IMR-90 (cell line): ENCODE data around the gene POU6F1. TPM values are rescaled to one million over a fixed set of nuclear protein-coding genes. Genes with fewer than 3 reads are reported as not detected.

Experiments used
- ATAC-seq: fragments of 200-7000 bp; cut with Tn5 transposase; 2 replicates; pipeline ENCODE4 v1.9.1; 2020; ENCODE audit warnings: low read depth, mild to moderate bottlenecking, moderate library complexity
- BruUV-seq: library from RNA; stranded (reverse); fragments of 400-500 nt; replicated peaks from 2 replicates; lab custom pipeline; 2021; lab: Mats Ljungman, UMichigan
- CTCF ChIA-PET: fragments of 300-600 bp; formaldehyde crosslinking; extraction: SDS; loops from one replicate; lab custom pipeline; 2021; ENCODE audit warnings: antibody characterized with exemption; lab: Yijun Ruan, JAX
- POLR2A ChIA-PET: fragments of 300-600 bp; sonication (Branson Sonifier 250); formaldehyde crosslinking; loops from one replicate; lab custom pipeline; 2022; ENCODE audit warnings: antibody characterized with exemption; ENCODE audit not compliant: unreplicated experiment; lab: Charles Lee
- DNase-seq: peaks from one replicate; pipeline ENCODE4 v3.0.0; 2013
- H2AFZ ChIP-seq: replicated peaks from 2 replicates; pipeline ENCODE3; 2013; ENCODE audit warnings: low read length, mild to moderate bottlenecking; ENCODE audit not compliant: poor library complexity
- H2AK5ac ChIP-seq: 2 replicates; pipeline ENCODE4 v1.6.1; 2013; ENCODE audit warnings: low read depth, low read length, inconsistent platforms
- H2AK9ac ChIP-seq: replicated peaks from 2 replicates; pipeline ENCODE3; 2013; ENCODE audit warnings: mild to moderate bottlenecking, low read depth, low read length, moderate library complexity; ENCODE audit not compliant: poor library complexity
- H2BK120ac ChIP-seq: 2 replicates; pipeline ENCODE4 v1.6.1; 2013; ENCODE audit warnings: low read depth, low read length, inconsistent platforms
- H2BK15ac ChIP-seq: 3 replicates; pipeline ENCODE4 v1.6.1; 2013; ENCODE audit warnings: low read depth, low read length, inconsistent platforms
- H2BK20ac ChIP-seq: 2 replicates; pipeline ENCODE4 v1.6.1; 2013; ENCODE audit warnings: low read depth, mild to moderate bottlenecking, inconsistent platforms, low read length, moderate library complexity
- H2BK5ac ChIP-seq: 2 replicates; pipeline ENCODE4 v1.6.1; 2013; ENCODE audit warnings: mild to moderate bottlenecking, low read depth, low read length, inconsistent platforms; ENCODE audit not compliant: poor library complexity, severe bottlenecking
- H3K14ac ChIP-seq: replicated peaks from 2 replicates; pipeline ENCODE4 v1.6.1; 2013; ENCODE audit warnings: low read depth, low read length, inconsistent platforms
- H3K18ac ChIP-seq: 2 replicates; pipeline ENCODE4 v1.6.1; 2013; ENCODE audit warnings: low read depth, low read length, control low read depth
- H3K23ac ChIP-seq: 2 replicates; pipeline ENCODE4 v1.6.1; 2013; ENCODE audit warnings: low read depth, low read length, inconsistent platforms
- H3K27ac ChIP-seq: 2 replicates; pipeline ENCODE4 v1.5.1; 2013; ENCODE audit warnings: mild to moderate bottlenecking, control low read depth, low read length; ENCODE audit not compliant: insufficient read depth
- H3K27me3 ChIP-seq: 2 replicates; pipeline ENCODE4 v1.6.1; 2013; ENCODE audit warnings: low read length; ENCODE audit not compliant: control insufficient read depth, insufficient read depth
- H3K36me3 ChIP-seq: 2 replicates; pipeline ENCODE4 v1.6.1; 2013; ENCODE audit warnings: low read length, mixed read lengths; ENCODE audit not compliant: control insufficient read depth, insufficient read depth
- H3K4ac ChIP-seq: 2 replicates; pipeline ENCODE4 v1.6.1; 2013; ENCODE audit warnings: low read depth, low read length, inconsistent platforms
- H3K4me1 ChIP-seq: 2 replicates; pipeline ENCODE4 v1.6.1; 2013; ENCODE audit warnings: low read length, mixed read lengths; ENCODE audit not compliant: control insufficient read depth, insufficient read depth
- H3K4me2 ChIP-seq: 2 replicates; pipeline ENCODE4 v1.6.1; 2013; ENCODE audit warnings: low read depth, mild to moderate bottlenecking, control low read depth, low read length, moderate library complexity
- H3K4me3 ChIP-seq: 2 replicates; pipeline ENCODE4 v1.5.1; 2013; ENCODE audit warnings: low read depth, mild to moderate bottlenecking, control low read depth, low read length, moderate library complexity; ENCODE audit not compliant: insufficient read depth
- H3K56ac ChIP-seq: 2 replicates; pipeline ENCODE4 v1.6.1; 2013; ENCODE audit warnings: low read length, inconsistent platforms; ENCODE audit not compliant: insufficient read depth; ENCODE audit errors: extremely low read depth
- H3K79me1 ChIP-seq, 2 experiments: 2 replicates each; pipeline ENCODE4 v1.6.1; 2013; ENCODE audit warnings: low read length in 2 of 2, inconsistent platforms in 1 of 2, low read depth in 1 of 2
- H3K9ac ChIP-seq: 2 replicates; pipeline ENCODE4 v1.6.1; 2013; ENCODE audit warnings: low read depth, low read length, control low read depth
- H3K9me1 ChIP-seq: 2 replicates; pipeline ENCODE4 v1.6.1; 2013; ENCODE audit warnings: low read length, inconsistent platforms; ENCODE audit not compliant: insufficient read depth
- H3K9me3 ChIP-seq: 2 replicates; pipeline ENCODE4 v1.6.1; 2013; ENCODE audit warnings: low read length; ENCODE audit not compliant: control insufficient read depth, insufficient read depth
- H4K20me1 ChIP-seq: 2 replicates; pipeline ENCODE4 v1.6.1; 2013; ENCODE audit warnings: low read length, inconsistent platforms; ENCODE audit not compliant: insufficient read depth
- H4K5ac ChIP-seq: 2 replicates; pipeline ENCODE4 v1.6.1; 2013; ENCODE audit warnings: mild to moderate bottlenecking, low read depth, low read length, control low read depth
- H4K8ac ChIP-seq, 2 experiments: 2 replicates each; pipeline ENCODE4 v1.6.1; 2013; ENCODE audit warnings: low read depth in 2 of 2, low read length in 2 of 2, control low read depth in 1 of 2, inconsistent platforms in 1 of 2
- H4K91ac ChIP-seq: 2 replicates; pipeline ENCODE4 v1.6.1; 2013; ENCODE audit warnings: low read depth, low read length, inconsistent platforms; ENCODE audit not compliant: insufficient read depth
- CEBPB ChIP-seq: IDR thresholded peaks from 2 replicates; pipeline ENCODE4 v1.6.1; 2012; ENCODE audit warnings: low read depth, low read length, improper control_type of control experiment
- MAFK ChIP-seq: IDR thresholded peaks from 2 replicates; pipeline ENCODE4 v1.6.1; 2012; ENCODE audit warnings: low read depth, low read length, improper control_type of control experiment
- WGBS, 2 experiments: methylation state at CpG; one replicate each; pipeline versions ENCODE4 v1.1.5 to v1.1.7; 2013; ENCODE audit warnings: missing lambda C conversion rate in 2 of 2; ENCODE audit not compliant: insufficient read length in 1 of 2; ENCODE audit errors: extremely low coverage in 2 of 2; 5-methylcytosine and 5-hydroxymethylcytosine counted together
- dilution Hi-C: fragments of 300-500 bp; cut with HindIII; formaldehyde crosslinking; loops from one replicate; pipeline ENCODE4 v1.14.3; 2018; ENCODE audit warnings: low sequenced_read_pairs; ENCODE audit not compliant: unreplicated experiment
- in situ Hi-C: fragments of 300-500 bp; cut with MboI; formaldehyde crosslinking; loops from 3 replicates; pipeline ENCODE4 v1.14.3; 2019; ENCODE audit warnings: low sequenced_read_pairs, inconsistent platforms, mixed read lengths
- intact Hi-C: fragments of 100-400 bp; cut with micrococcal nuclease; formaldehyde crosslinking; loops from 2 replicates; pipeline ENCODE4 v1.10.0; 2022
- polyA plus RNA-seq, 3 experiments: library from polyadenylated mRNA; depleted of rRNA; stranded (reverse); fragments of >200 nt; gene quantifications; 2 replicates each; pipeline ENCODE4 v1.2.3, GENCODE V29; 2012; ENCODE audit warnings: low replicate concordance in 1 of 3
- total RNA-seq: library from RNA; depleted of rRNA; stranded (reverse); fragments of >200 nt; gene quantifications from 2 replicates; pipeline ENCODE4 v1.2.3, GENCODE V29; 2012

Gene POU6F1
- total and polyA plus RNA-seq, 2 of the 4 experiments (the other 2 are of a cell fraction), result 0.90 to 3.6 TPM

- Histone ChIP-seq H2BK20ac (no peak overlapping the region), H3K9me1 (peaks cover 3% of the 10 kb centered on the region), H2AFZ (no peak overlapping the region), H4K91ac (no peak overlapping the region), H3K56ac (no peak overlapping the region), H3K9ac (no peak overlapping the region), H3K9me3 (no peaks in the 10 kb centered on the region), H2AK9ac (no peak overlapping the region), H3K4ac (no peak overlapping the region), H2BK5ac (no peak overlapping the region), H3K79me1 (peaks cover 3 to 49% of the 10 kb centered on the region in 2 experiments; a peak in 3 of 4 replicates), H4K8ac (no peak overlapping the region), H4K5ac (no peak overlapping the region), H3K27me3 (no peaks in the 10 kb centered on the region), H2AK5ac (no peak overlapping the region), H3K18ac (no peak overlapping the region), H3K23ac (no peak overlapping the region), H4K20me1 (no peaks in the 10 kb centered on the region), H3K4me2 (no peak overlapping the region), H3K27ac (no peak overlapping the region), H2BK15ac (no peak overlapping the region), H3K4me3 (no peak overlapping the region), H3K14ac (no peak overlapping the region), H3K36me3 (0 out of 2 replicates have a peak, but pooled peaks cover 1% of the 10 kb centered on the region), H3K4me1 (no peaks in the 10 kb centered on the region), H2BK120ac (no peak overlapping the region)
- TF ChIP-seq MAFK (no peak), CEBPB (peak; percentile 34)
- intact Hi-C loops (no loop called here), in situ Hi-C loops (no loop called here), dilution Hi-C loops (no loop called here)
- CTCF ChIA-PET, result interaction anchor here (0.8 to 1.1 kb wide), 3 partner anchors 9 to 53 kb away, joined by 3 to 4 read pairs (median 4); no protein-coding TSS in a partner anchor
- WGBS, 2 experiments, result no CpG with 5 or more reads among the region's 1 CpG
- no peak for DNase-seq
- POLR2A ChIA-PET, result interaction anchor here (1.2 kb wide), 1 partner anchor 14 kb away, joined by 5 read pairs; the partner anchor contains the start of gene DAZAP2
- ATAC-seq, result no peak
- no TSS peak for BruUV-seq
These were observed 35.4 kb upstream of the POU6F1 start for GRCh38 chr12:51253276-51253675.
